HepG2 (cell line): Measurements from ENCODE around the gene PAX7.

Experiments used
- ELF4 ChIP-seq: sonication (generic); formaldehyde crosslinking; IDR thresholded peaks from 2 replicates; pipeline ENCODE4 v1.5.0; 2020; ENCODE audit warnings: missing genetic modification reagents, mild to moderate bottlenecking, moderate library complexity, borderline replicate concordance
- FOXM1 ChIP-seq: sonication (generic); formaldehyde crosslinking; IDR thresholded peaks from 2 replicates; pipeline ENCODE4 v1.5.0; 2020; ENCODE audit warnings: missing genetic modification reagents
- HNRNPK ChIP-seq: fragments of 200-400 bp; formaldehyde crosslinking; IDR thresholded peaks from 2 replicates; pipeline ENCODE4 v1.6.1; 2018; ENCODE audit warnings: low read length, low read depth, moderate library complexity, mild to moderate bottlenecking; ENCODE audit not compliant: poor library complexity, severe bottlenecking
- JUND ChIP-seq: sonication (generic); formaldehyde crosslinking; IDR thresholded peaks from 2 replicates; pipeline ENCODE4 v1.8.0; 2022; ENCODE audit warnings: mild to moderate bottlenecking, missing genetic modification reagents
- MAZ ChIP-seq, 2 experiments: sonication (generic) in 1 of 2; formaldehyde crosslinking in 1 of 2; IDR thresholded peaks; 2 replicates each; pipeline versions ENCODE4 v1.5.0 to v1.6.1; 2012 to 2020; ENCODE audit warnings: low read depth in 2 of 2, mild to moderate bottlenecking in 2 of 2, borderline replicate concordance in 1 of 2, improper control_type of control experiment in 1 of 2, low read length in 1 of 2, missing genetic modification reagents in 1 of 2, moderate library complexity in 1 of 2
- NR3C1 ChIP-seq: sonication (generic); formaldehyde crosslinking; IDR thresholded peaks from 2 replicates; pipeline ENCODE4 v1.4.0; 2020; ENCODE audit warnings: missing genetic modification reagents
- PHF21A ChIP-seq: sonication (generic); formaldehyde crosslinking; IDR thresholded peaks from 2 replicates; pipeline ENCODE4 v1.5.0; 2020; ENCODE audit warnings: mild to moderate bottlenecking, missing genetic modification reagents
- POLR2A ChIP-seq, 2 experiments: IDR thresholded peaks; 2 replicates each; pipeline ENCODE4 v1.6.1; 2011; ENCODE audit warnings: low read depth in 2 of 2, low read length in 2 of 2, mild to moderate bottlenecking in 1 of 2, moderate library complexity in 1 of 2; ENCODE audit not compliant: insufficient read depth in 1 of 2
- ZFX ChIP-seq: sonication (generic); formaldehyde crosslinking; IDR thresholded peaks from 2 replicates; pipeline ENCODE4 v1.4.0; 2020; ENCODE audit warnings: mild to moderate bottlenecking, low read depth, missing genetic modification reagents, moderate library complexity
- ZNF629 ChIP-seq: sonication (generic); formaldehyde crosslinking; conservative IDR thresholded peaks from 2 replicates; pipeline ENCODE4 v1.5.0; 2020; ENCODE audit warnings: missing genetic modification reagents
- ZNF720 ChIP-seq: sonication (generic); formaldehyde crosslinking; IDR thresholded peaks from 2 replicates; pipeline ENCODE4 v1.4.0; 2020; ENCODE audit warnings: missing genetic modification reagents
- TF ChIP-seq, protein P1 (sequence below): sonication (generic); formaldehyde crosslinking; IDR thresholded peaks from 2 replicates; pipeline ENCODE4 v1.4.0; 2020; ENCODE audit warnings: missing genetic modification reagents
- TF ChIP-seq, protein P2 (sequence below): sonication (generic); formaldehyde crosslinking; conservative IDR thresholded peaks from 2 replicates; pipeline ENCODE4 v1.4.0; 2020; ENCODE audit warnings: missing genetic modification reagents
- TF ChIP-seq, protein P3 (sequence below): sonication (generic); formaldehyde crosslinking; IDR thresholded peaks from 2 replicates; pipeline ENCODE4 v1.9.0; 2021; ENCODE audit warnings: missing genetic modification reagents, borderline replicate concordance

DNA sequence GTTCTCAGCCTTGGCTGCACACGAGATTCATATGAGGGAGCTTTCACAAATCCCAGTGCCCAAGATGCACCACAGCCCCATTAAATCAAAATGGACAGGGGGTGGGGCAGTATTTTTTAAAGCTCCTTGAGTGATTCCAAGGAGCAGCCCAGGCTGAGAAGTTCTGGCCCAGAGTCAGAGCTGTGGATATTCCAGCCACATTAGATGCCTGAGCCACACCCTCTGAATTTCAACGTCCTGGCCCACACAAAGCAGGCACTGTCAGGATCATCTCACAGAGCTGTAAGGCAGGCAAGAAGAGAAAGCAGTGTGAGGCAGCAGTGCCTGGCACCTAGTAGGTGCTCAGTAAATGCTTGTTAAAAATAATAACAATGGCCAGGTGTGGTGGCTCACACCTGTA is 37.4 kb downstream of the PAX7 start:
- no peak for TF ChIP-seq ZNF720 (CRISPR knock-in tag)
- no peak for TF ChIP-seq ELF4 (CRISPR knock-in tag)
- TF ChIP-seq PHF21A (CRISPR knock-in tag) = no peak
- no peak for TF ChIP-seq ZFX (CRISPR knock-in tag)
- no peak for TF ChIP-seq ZNF629
- TF ChIP-seq, protein P1, sequence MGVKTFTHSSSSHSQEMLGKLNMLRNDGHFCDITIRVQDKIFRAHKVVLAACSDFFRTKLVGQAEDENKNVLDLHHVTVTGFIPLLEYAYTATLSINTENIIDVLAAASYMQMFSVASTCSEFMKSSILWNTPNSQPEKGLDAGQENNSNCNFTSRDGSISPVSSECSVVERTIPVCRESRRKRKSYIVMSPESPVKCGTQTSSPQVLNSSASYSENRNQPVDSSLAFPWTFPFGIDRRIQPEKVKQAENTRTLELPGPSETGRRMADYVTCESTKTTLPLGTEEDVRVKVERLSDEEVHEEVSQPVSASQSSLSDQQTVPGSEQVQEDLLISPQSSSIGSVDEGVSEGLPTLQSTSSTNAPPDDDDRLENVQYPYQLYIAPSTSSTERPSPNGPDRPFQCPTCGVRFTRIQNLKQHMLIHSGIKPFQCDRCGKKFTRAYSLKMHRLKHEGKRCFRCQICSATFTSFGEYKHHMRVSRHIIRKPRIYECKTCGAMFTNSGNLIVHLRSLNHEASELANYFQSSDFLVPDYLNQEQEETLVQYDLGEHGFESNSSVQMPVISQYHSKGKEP (CRISPR knock-in tag) = no peak
- no peak for TF ChIP-seq MAZ (IDR thresholded peaks at IDR 0.05; ENCODE audit: borderline replicate concordance, low read depth, low read length)
- TF ChIP-seq MAZ (CRISPR knock-in tag; IDR thresholded peaks at IDR 0.05; ENCODE audit: low read depth) = no peak
- TF ChIP-seq FOXM1 (CRISPR knock-in tag) = no peak
- no peak for TF ChIP-seq NR3C1
- TF ChIP-seq HNRNPK = no peak
- no peak for TF ChIP-seq JUND
- TF ChIP-seq, protein P2, sequence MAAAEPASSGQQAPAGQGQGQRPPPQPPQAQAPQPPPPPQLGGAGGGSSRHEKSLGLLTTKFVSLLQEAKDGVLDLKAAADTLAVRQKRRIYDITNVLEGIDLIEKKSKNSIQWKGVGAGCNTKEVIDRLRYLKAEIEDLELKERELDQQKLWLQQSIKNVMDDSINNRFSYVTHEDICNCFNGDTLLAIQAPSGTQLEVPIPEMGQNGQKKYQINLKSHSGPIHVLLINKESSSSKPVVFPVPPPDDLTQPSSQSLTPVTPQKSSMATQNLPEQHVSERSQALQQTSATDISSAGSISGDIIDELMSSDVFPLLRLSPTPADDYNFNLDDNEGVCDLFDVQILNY (CRISPR knock-in tag) = no peak
- TF ChIP-seq, protein P3, sequence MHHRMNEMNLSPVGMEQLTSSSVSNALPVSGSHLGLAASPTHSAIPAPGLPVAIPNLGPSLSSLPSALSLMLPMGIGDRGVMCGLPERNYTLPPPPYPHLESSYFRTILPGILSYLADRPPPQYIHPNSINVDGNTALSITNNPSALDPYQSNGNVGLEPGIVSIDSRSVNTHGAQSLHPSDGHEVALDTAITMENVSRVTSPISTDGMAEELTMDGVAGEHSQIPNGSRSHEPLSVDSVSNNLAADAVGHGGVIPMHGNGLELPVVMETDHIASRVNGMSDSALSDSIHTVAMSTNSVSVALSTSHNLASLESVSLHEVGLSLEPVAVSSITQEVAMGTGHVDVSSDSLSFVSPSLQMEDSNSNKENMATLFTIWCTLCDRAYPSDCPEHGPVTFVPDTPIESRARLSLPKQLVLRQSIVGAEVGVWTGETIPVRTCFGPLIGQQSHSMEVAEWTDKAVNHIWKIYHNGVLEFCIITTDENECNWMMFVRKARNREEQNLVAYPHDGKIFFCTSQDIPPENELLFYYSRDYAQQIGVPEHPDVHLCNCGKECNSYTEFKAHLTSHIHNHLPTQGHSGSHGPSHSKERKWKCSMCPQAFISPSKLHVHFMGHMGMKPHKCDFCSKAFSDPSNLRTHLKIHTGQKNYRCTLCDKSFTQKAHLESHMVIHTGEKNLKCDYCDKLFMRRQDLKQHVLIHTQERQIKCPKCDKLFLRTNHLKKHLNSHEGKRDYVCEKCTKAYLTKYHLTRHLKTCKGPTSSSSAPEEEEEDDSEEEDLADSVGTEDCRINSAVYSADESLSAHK (CRISPR knock-in tag) = no peak
- TF ChIP-seq POLR2A (IDR thresholded peaks at IDR 0.05; ENCODE audit: insufficient read depth in 1 of 2, low read depth in 2 of 2, low read length in 2 of 2) = no peak
